H7 (cell line): ENCODE measurements around the gene TSBP1. TPM values are rescaled to one million over a fixed set of nuclear protein-coding genes. Genes with fewer than 3 reads are reported as not detected.
"Not testable (repeated sequence)": the region's sequence is repeated elsewhere in the genome, so short reads cannot be mapped to it uniquely, and the experiment has no call there.

Experiments used
- DNase-seq: peaks from one replicate; pipeline ENCODE4 v3.0.0; 2012
- H3K27me3 ChIP-seq: 2 replicates; pipeline ENCODE4 v1.6.0; 2011; ENCODE audit warnings: mild to moderate bottlenecking, low read length; ENCODE audit not compliant: control insufficient read depth, insufficient read depth
- H3K36me3 ChIP-seq: replicated peaks from 2 replicates; pipeline ENCODE4 v1.5.1; 2011; ENCODE audit warnings: low read length; ENCODE audit not compliant: control insufficient read depth, insufficient read depth
- H3K4me3 ChIP-seq: 2 replicates; pipeline ENCODE4 v1.5.1; 2011; ENCODE audit warnings: low read depth, mild to moderate bottlenecking, control low read depth, low read length, moderate library complexity; ENCODE audit not compliant: insufficient read depth
- total RNA-seq: library from RNA; depleted of rRNA; stranded (reverse); fragments of >200 nt; shearing (Covaris generic); gene quantifications from 2 replicates; pipeline ENCODE4 v1.2.3, GENCODE V29; 2014

Gene TSBP1
- total RNA-seq, 1 experiment from 2014 or later, result not detected

DNA sequence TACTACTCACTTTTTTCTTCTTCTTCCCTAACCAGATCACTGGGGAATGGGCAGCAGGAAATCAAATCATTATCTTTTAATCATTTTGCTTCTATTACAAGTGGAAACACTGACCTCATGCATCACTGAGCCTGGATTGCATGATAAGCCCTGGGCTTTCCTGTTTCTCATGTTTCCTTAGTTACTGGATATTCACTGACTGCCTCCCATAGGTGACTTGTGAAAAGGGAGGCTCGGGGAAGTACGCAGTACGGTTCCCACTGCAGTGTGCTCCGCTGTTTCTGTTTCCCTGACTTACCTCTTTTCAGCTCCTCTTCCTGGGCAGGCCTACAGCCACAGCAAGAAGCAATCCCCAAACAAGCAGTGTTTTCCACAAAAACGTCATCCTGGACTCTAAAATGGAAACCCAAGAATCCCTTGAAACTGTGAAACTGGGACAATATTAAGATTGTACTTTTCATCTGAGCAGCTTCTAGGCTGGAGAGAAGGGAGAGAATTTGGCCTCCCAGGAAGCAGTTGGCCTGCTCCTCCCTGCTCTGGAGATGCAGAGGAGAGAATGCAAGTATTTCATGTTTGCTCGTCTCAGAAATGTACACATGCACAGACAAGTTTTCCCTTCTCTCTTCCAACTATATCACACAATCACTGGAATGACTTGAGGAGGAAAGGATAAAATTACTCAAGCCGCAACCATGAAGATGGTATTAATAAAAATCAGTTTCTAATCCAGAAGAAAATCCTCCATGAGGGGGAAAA is 22.1 kb upstream of the TSBP1 start:
- no peak for DNase-seq
- no peaks in the 10 kb centered on the region for H3K27me3 ChIP-seq
- H3K4me3 ChIP-seq, result no peak overlapping the region
- H3K36me3 ChIP-seq, result no peaks in the 10 kb centered on the region; the same call in 1 of the 2 replicates

- Histone ChIP-seq H3K36me3 (no peaks in the 10 kb centered on the region; the same call in 1 of the 2 replicates), H3K4me3 (no peak overlapping the region), H3K27me3 (no peaks in the 10 kb centered on the region)
- no peak for DNase-seq
These were observed 19.8 kb upstream of the TSBP1 start for GRCh38 chr6:32391505-32391904.

- DNase-seq, result no peak
- Histone ChIP-seq H3K36me3 (no peaks in the 10 kb centered on the region), H3K4me3 (no peak overlapping the region), H3K27me3 (no peaks in the 10 kb centered on the region)
These were observed 16.1 kb upstream of the TSBP1 start for GRCh38 chr6:32387589-32388340.

DNA sequence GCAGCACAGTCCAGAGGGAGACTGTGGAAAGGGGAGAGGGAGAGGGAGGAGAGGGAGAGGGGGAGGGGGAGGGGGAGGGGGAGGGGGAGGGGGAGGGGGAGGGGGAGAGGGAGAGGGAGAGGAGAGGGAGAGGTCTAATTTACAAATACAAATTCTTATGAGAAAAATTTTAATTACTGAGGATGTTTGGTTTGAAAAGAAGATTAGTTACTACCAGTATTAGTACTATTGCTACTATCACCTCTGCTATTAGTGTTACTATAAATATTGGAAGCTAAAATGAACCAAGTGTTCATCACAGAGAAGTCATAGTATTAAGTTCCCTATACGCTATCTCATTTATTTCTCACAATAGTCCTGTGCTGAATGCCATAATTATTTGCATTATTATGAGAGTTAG is 14.3 kb upstream of the TSBP1 start:
- H3K36me3 ChIP-seq, result no peaks in the 10 kb centered on the region
- no peak for DNase-seq

GRCh38 chr6:32382757-32383420 is 11.2 kb upstream of the TSBP1 start:
- Histone ChIP-seq H3K36me3 (no peaks in the 10 kb centered on the region), H3K27me3 (no peaks in the 10 kb centered on the region), H3K4me3 (no peak overlapping the region)
- no peak for DNase-seq

More for the DNA sequence above, 14.3 kb upstream of the TSBP1 start:
- H3K27me3 ChIP-seq, result no peaks in the 10 kb centered on the region
- H3K4me3 ChIP-seq, result no peak overlapping the region

- H3K27me3 ChIP-seq, result no peaks in the 10 kb centered on the region
- DNase-seq, result no peak
- no peak overlapping the region for H3K4me3 ChIP-seq
- no peaks in the 10 kb centered on the region for H3K36me3 ChIP-seq
These were observed 7.8 kb upstream of the TSBP1 start for GRCh38 chr6:32379545-32379944.

GRCh38 chr6:32375739-32376529 is 4.2 kb upstream of the TSBP1 start:
- Histone ChIP-seq H3K27me3 (no peaks in the 10 kb centered on the region), H3K36me3 (no peaks in the 10 kb centered on the region), H3K4me3 (no peak overlapping the region)
- no peak for DNase-seq

DNA sequence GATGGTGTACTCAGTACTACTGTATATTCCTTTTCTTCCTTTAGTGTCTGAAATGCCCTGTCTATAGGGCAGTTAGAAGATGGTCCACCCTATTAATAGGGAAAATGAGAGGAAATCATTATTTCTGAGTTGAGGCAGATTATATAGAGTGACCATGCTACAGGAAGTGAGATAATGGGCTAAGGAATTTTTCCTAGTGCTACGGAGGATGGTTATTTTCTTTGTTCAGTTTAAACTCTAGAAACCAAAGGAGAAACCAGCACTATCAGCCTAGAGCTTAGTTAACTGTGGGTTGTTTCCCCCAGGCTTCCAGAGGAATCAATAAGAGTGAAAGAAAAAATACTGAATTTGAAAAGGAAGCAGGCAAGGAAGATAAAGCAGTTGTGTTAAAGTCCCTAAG is 474 bp downstream of the TSBP1 start:
- no peaks in the 10 kb centered on the region for H3K27me3 ChIP-seq
- DNase-seq, result no peak
- H3K4me3 ChIP-seq, result no peak overlapping the region
- H3K36me3 ChIP-seq, result no peaks in the 10 kb centered on the region

GRCh38 chr6:32370505-32370904 is 1.2 kb downstream of the TSBP1 start:
- no peaks in the 10 kb centered on the region for H3K27me3 ChIP-seq
- no peak for DNase-seq
- H3K36me3 ChIP-seq, result no peaks in the 10 kb centered on the region
- no peak overlapping the region for H3K4me3 ChIP-seq

DNA sequence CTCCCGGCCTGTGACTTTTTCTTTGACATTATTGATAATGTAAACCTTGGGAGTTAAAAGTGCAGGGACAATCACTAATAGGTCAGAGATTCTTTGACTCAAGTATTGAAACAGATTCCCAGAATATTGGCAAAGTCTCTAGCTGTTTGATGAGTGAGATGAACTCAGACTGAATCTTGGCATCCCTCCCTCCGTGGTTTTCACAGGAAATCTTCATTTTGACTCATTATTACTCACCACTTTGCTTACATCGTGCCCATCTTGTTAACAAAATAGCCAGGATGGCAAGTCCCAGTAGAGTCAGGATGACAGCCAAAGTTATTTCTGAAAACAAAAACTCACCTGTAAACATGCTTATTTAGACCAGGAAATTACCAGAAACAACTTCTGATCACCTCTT is 2.0 kb downstream of the TSBP1 start:
- no peaks in the 10 kb centered on the region for H3K36me3 ChIP-seq
- DNase-seq, result no peak
- H3K27me3 ChIP-seq, result no peaks in the 10 kb centered on the region
- no peak overlapping the region for H3K4me3 ChIP-seq

DNA sequence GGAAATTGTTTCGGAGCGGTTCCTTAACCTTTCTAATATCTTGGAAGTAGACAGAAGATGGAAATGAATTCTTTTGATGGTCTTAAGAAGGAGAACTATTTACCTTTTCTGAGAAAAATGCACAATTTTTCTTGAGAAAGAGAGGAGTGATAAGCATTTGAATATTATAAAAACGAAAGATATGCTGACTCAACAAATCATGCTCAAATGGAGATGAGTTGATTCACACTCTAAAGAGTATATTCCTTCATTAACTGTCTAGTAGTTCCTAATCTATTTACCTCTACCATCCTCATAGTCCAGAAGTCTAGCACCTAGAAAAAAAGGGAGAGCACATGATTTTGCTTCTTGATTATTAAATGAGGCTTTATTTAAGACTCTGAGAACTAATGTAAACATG is 4.1 kb downstream of the TSBP1 start:
- H3K4me3 ChIP-seq, result no peak overlapping the region
- no peaks in the 10 kb centered on the region for H3K27me3 ChIP-seq
- no peak for DNase-seq
- H3K36me3 ChIP-seq, result no peaks in the 10 kb centered on the region

DNA sequence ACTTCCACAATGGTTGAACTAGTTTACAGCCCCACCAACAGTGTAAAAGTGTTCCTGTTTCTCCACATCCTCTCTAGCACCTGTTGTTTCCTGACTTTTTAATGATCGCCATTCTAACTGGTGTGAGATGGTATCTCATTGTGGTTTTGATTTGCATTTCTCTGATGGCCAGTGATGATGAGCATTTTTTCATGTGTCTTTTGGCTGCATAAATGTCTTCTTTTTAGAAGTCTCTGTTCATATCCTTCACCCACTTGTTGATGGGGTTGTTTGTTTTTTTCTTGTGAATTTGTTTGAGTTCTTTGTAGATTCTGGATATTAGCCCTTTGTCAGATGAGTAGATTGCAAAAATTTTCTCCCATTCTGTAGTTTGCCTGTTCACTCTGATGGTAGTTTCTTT is 12.5 kb downstream of the TSBP1 start:
- not testable (repeated sequence) for H3K36me3 ChIP-seq, H3K27me3 ChIP-seq, DNase-seq, H3K4me3 ChIP-seq

DNA sequence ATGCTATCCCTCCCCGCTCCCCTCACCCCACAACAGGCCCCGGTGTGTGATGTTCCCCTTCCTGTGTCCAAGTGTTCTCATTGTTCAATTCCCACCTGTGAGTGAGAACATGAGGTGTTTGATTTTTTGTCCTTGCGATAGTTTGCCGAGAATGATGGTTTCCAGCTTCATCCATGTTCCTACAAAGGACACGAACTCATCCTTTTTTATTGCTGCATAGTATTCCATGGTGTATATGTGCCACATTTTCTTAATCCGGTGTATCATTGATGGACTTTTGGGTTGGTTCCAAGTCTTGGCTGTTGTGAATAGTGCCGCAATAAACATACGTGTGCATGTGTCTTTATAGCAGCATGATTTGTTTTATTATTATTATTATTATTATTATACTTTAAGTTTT is 13.2 kb downstream of the TSBP1 start:
- H3K36me3 ChIP-seq, H3K27me3 ChIP-seq, H3K4me3 ChIP-seq, DNase-seq: not testable (repeated sequence)

GRCh38 chr6:32355018-32355417 is 16.7 kb downstream of the TSBP1 start:
- Histone ChIP-seq H3K4me3 (no peak overlapping the region), H3K36me3 (no peaks in the 10 kb centered on the region), H3K27me3 (no peaks in the 10 kb centered on the region)
- peak; percentile 7 for DNase-seq
